Cardiac fibroblast (primary cell): ENCODE measurements around the gene PROSER3.

Experiments used
- DNase-seq, 2 donors: peaks; one replicate each; pipeline versions ENCODE4 v3.0.0 to v3.0.0-alpha.2; 2010; ENCODE audit warnings: low read depth in 2 of 2
- H3K4me3 ChIP-seq, 2 donors: replicated peaks in 1 of 2; 1 replicate in 1 of 2; 2 replicates in 1 of 2; pipeline ENCODE4 v1.5.1; 2011; ENCODE audit warnings: low read depth in 2 of 2, low read length in 2 of 2, mild to moderate bottlenecking in 2 of 2, moderate library complexity in 1 of 2
- CTCF ChIP-seq: IDR thresholded peaks from one replicate; pipeline ENCODE4 v1.5.1; 2011; ENCODE audit warnings: low read depth, mild to moderate bottlenecking, low read length, inconsistent platforms

The PROSER3 gene

GRCh38 chr19:35796645-35797542, 38.9 kb downstream of the PROSER3 start:
- H3K4me3 ChIP-seq = no peak overlapping the region
- TF ChIP-seq CTCF = no peak
- DNase-seq = no peak

- no peak for DNase-seq
- H3K4me3 ChIP-seq = no peak overlapping the region
Measured at GRCh38 chr19:35797663-35798062, 39.7 kb downstream of the PROSER3 start.

GRCh38 chr19:35801828-35802227, 43.9 kb downstream of the PROSER3 start:
- DNase-seq = no peak
- no peak overlapping the region for H3K4me3 ChIP-seq
- TF ChIP-seq CTCF = no peak

More at GRCh38 chr19:35797663-35798062, 39.7 kb downstream of the PROSER3 start:
- no peak for TF ChIP-seq CTCF

GRCh38 chr19:35805526-35806102, 47.6 kb downstream of the PROSER3 start:
- TF ChIP-seq CTCF = no peak
- no peak overlapping the region for H3K4me3 ChIP-seq
- no peak for DNase-seq

- TF ChIP-seq CTCF = no peak
- H3K4me3 ChIP-seq = no peak overlapping the region
- DNase-seq = no peak
Measured at GRCh38 chr19:35806597-35806996, 48.6 kb downstream of the PROSER3 start.

- no peak overlapping the region for H3K4me3 ChIP-seq
- TF ChIP-seq CTCF = no peak
- no peak for DNase-seq
Measured at GRCh38 chr19:35807633-35808032, 49.7 kb downstream of the PROSER3 start.
